Lung (tissue), 12 donors: ENCODE results near the gene TRAF2. TPM values are rescaled to one million over a fixed set of nuclear protein-coding genes. Genes with fewer than 3 reads are reported as not detected.

Experiments used
- ATAC-seq: fragments of 200-7000 bp; cut with Tn5 transposase; one replicate; pipeline ENCODE4 v1.9.1; 2020; ENCODE audit warnings: moderate number of reproducible peaks; ENCODE audit not compliant: insufficient read depth, low FRiP score
- DNase-seq, 3 donors: peaks; one replicate each; pipeline ENCODE4 v3.0.0-alpha.2; 2013 to 2017
- H3K27ac ChIP-seq, 2 donors: one replicate each; pipeline ENCODE4 v1.5.1; 2013; ENCODE audit warnings: mild to moderate bottlenecking in 2 of 2, moderate library complexity in 2 of 2, control low read depth in 1 of 2, inconsistent platforms in 1 of 2, low read depth in 1 of 2, low read length in 1 of 2
- H3K27me3 ChIP-seq, 3 donors: one replicate each; pipeline ENCODE4 v1.5.1; 2013; ENCODE audit warnings: low read length in 2 of 3; ENCODE audit not compliant: control insufficient read depth in 3 of 3, insufficient read depth in 3 of 3
- H3K36me3 ChIP-seq, 4 donors: one replicate each; pipeline ENCODE4 v1.5.1; 2013; ENCODE audit warnings: low read length in 4 of 4, mild to moderate bottlenecking in 1 of 4, moderate library complexity in 1 of 4; ENCODE audit not compliant: control insufficient read depth in 4 of 4, insufficient read depth in 4 of 4
- H3K4me1 ChIP-seq, 5 donors: one replicate each; pipeline ENCODE4 v1.5.1; 2013; ENCODE audit warnings: low read length in 5 of 5, mild to moderate bottlenecking in 2 of 5, moderate library complexity in 1 of 5; ENCODE audit not compliant: control insufficient read depth in 5 of 5, insufficient read depth in 5 of 5
- H3K4me3 ChIP-seq: one replicate; pipeline ENCODE4 v1.5.1; 2013; ENCODE audit warnings: mild to moderate bottlenecking, control low read depth, moderate library complexity
- H3K9ac ChIP-seq, 2 donors: one replicate each; pipeline ENCODE4 v1.5.1; 2013; ENCODE audit warnings: low read length in 2 of 2, control low read depth in 1 of 2; ENCODE audit not compliant: insufficient read depth in 1 of 2
- H3K9me3 ChIP-seq, 4 donors: one replicate each; pipeline ENCODE4 v1.5.1; 2013; ENCODE audit warnings: low read length in 3 of 4, mild to moderate bottlenecking in 1 of 4, moderate library complexity in 1 of 4; ENCODE audit not compliant: control insufficient read depth in 4 of 4, insufficient read depth in 3 of 4
- CTCF ChIP-seq: IDR thresholded peaks from 2 replicates; pipeline ENCODE4 v1.5.1; 2012; ENCODE audit warnings: mild to moderate bottlenecking; ENCODE audit errors: control extremely low read depth, extremely low read depth
- WGBS, 2 donors: extraction: QIAGEN DNeasy Blood & Tissue Kit; methylation state at CpG; one replicate each; pipeline ENCODE4 v1.1.7; 2013; 5-methylcytosine and 5-hydroxymethylcytosine counted together
- polyA plus RNA-seq, 2 donors: library from polyadenylated mRNA; stranded (reverse); fragments of 200-250 nt; gene quantifications; one replicate each; pipeline ENCODE4 v1.2.1, GENCODE V29; 2013
- total RNA-seq, 2 donors: library from RNA; depleted of rRNA in 1 of 2; stranded (reverse); fragments of >200 nt in 1 of 2; gene quantifications; one replicate each; pipeline ENCODE4 v1.2.1, GENCODE V29; 2014 to 2021
- donor health status: control.
- donor health status: control.
- donor health status: Bipolar disorder and iron deficiency.
- donor health status: healthy.
- donor health status: DM: yes; HTN: yes; CAD: no.

The TRAF2 gene
- total and polyA plus RNA-seq, 4 donors = 11.3 to 19.1 (median 15.2) TPM

- H3K36me3 ChIP-seq = peaks cover 0 to 9% (median 2%) of the 10 kb centered on the region in 4 donors
- H3K4me3 ChIP-seq = no peak within 1 kb of the TSS
- ATAC-seq = no peak
- peaks cover 0 to 23% (median 9%) of the 10 kb centered on the region in 5 donors for H3K4me1 ChIP-seq
- no peaks in the 10 kb centered on the region for H3K9me3 ChIP-seq
- whole genome bisulfite sequencing, 2 donors = 82 to 87% methylated on average over 23 of the region's 23 CpGs
- no peak for TF ChIP-seq CTCF
- DNase-seq = peak in 1 of 3 donors; percentile 11
- H3K27ac ChIP-seq = no peak within 1 kb of the TSS
- peaks cover 0 to 5% (median 0%) of the 10 kb centered on the region in 3 donors for H3K27me3 ChIP-seq
- no peak within 1 kb of the TSS for H3K9ac ChIP-seq
Observed at GRCh38 chr9:136851941-136852663, 34.2 kb upstream of the TRAF2 start, which contains the start of gene MAMDC4. Gene MAMDC4, plus strand, starts transcription at chr9:136852346. Its CDS starts 71 bp downstream, at chr9:136852417.

GRCh38 chr9:136852664-136853595 is 33.4 kb upstream of the TRAF2 start:
- Histone ChIP-seq H3K27ac (no peak overlapping the region), H3K4me3 (no peak overlapping the region), H3K27me3 (no peaks in the 10 kb centered on the region), H3K9me3 (no peaks in the 10 kb centered on the region), H3K4me1 (peaks cover 0 to 19% (median 6%) of the 10 kb centered on the region in 5 donors), H3K36me3 (peaks cover 0 to 9% (median 2%) of the 10 kb centered on the region in 4 donors), H3K9ac (no peak overlapping the region)
- no peak for ATAC-seq
- TF ChIP-seq CTCF = no peak
- WGBS, 2 donors = 89 to 90% methylated on average over 28 to 29 of the region's 29 CpGs
- peak in 1 of 3 donors; percentile 12 for DNase-seq

GRCh38 chr9:136853596-136854112 is 32.7 kb upstream of the TRAF2 start:
- WGBS, 2 donors = 84 to 85% methylated on average over 18 of the region's 18 CpGs
- no peak for TF ChIP-seq CTCF
- H3K4me1 ChIP-seq = peaks cover 0 to 14% (median 7%) of the 10 kb centered on the region in 5 donors

More at GRCh38 chr9:136853596-136854112, 32.7 kb upstream of the TRAF2 start:
- Histone ChIP-seq H3K27me3 (no peaks in the 10 kb centered on the region), H3K9me3 (no peaks in the 10 kb centered on the region), H3K36me3 (peaks cover 0 to 12% (median 2%) of the 10 kb centered on the region in 4 donors), H3K27ac (no peak overlapping the region), H3K4me3 (no peak overlapping the region), H3K9ac (no peak overlapping the region)
- no peak for ATAC-seq
- DNase-seq = no peak
